Measurements from ENCODE around the gene ANKIB1.

The ANKIB1 gene

DNA sequence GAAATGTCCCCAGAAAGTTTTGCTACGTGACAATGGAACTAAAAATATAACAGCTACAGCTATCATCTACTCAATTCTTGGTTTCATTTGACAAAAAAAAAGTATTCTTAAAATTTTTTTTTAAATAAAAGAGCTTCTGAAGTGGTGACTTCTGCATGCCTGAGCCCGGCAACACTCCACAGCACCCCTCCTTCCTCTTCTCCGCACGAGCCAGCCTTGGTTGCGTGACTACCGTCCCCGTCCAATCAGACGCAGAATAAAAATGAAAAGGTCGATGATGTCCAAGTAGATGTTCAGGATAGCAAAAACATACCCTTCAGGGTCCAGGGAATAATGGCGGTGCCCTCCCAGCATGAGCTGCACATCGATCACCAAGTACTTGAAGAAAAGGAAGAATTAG, 167.0 kb downstream of the ANKIB1 start:
- no peak for TF ChIP-seq ZNF585B (tag by site-specific recombination; IDR thresholded peaks at IDR 0.05)
- no peak for TF ChIP-seq ZNF76 (tag by site-specific recombination; IDR thresholded peaks at IDR 0.05; ENCODE audit: borderline replicate concordance, low read depth)
- no peak for TF ChIP-seq ZNF366 (tag by site-specific recombination; conservative IDR thresholded peaks at IDR 0.05)
- no peak for TF ChIP-seq ZNF571 (tag by site-specific recombination; IDR thresholded peaks at IDR 0.05)
- TF ChIP-seq MYNN (tag by site-specific recombination; IDR thresholded peaks at IDR 0.05; ENCODE audit: borderline replicate concordance): no peak
- TF ChIP-seq, protein P1, sequence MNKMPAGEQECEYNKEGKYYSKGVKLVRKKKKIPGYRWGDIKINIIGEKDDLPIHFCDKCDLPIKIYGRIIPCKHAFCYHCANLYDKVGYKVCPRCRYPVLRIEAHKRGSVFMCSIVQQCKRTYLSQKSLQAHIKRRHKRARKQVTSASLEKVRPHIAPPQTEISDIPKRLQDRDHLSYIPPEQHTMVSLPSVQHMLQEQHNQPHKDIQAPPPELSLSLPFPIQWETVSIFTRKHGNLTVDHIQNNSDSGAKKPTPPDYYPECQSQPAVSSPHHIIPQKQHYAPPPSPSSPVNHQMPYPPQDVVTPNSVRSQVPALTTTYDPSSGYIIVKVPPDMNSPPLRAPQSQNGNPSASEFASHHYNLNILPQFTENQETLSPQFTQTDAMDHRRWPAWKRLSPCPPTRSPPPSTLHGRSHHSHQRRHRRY (tag by site-specific recombination; IDR thresholded peaks at IDR 0.05): no peak
- TF ChIP-seq ZNF558 (tag by site-specific recombination; IDR thresholded peaks at IDR 0.05): no peak
- TF ChIP-seq ZNF19 (tag by site-specific recombination; IDR thresholded peaks at IDR 0.05; ENCODE audit: low read depth): no peak
- no peak for TF ChIP-seq MEIS1 (CRISPR knock-in tag; IDR thresholded peaks at IDR 0.05; ENCODE audit: borderline replicate concordance)
- no peak for TF ChIP-seq KLF9 (tag by site-specific recombination; IDR thresholded peaks at IDR 0.05; ENCODE audit: low read depth)
- TF ChIP-seq ZNF404 (tag by site-specific recombination; IDR thresholded peaks at IDR 0.05): no peak
- no peak for TF ChIP-seq ZNF16 (tag by site-specific recombination; IDR thresholded peaks at IDR 0.05; ENCODE audit: low read depth)
- no peak for TF ChIP-seq ZNF664 (tag by site-specific recombination; IDR thresholded peaks at IDR 0.05)
- TF ChIP-seq ZNF548 (tag by site-specific recombination; IDR thresholded peaks at IDR 0.05): no peak

DNA sequence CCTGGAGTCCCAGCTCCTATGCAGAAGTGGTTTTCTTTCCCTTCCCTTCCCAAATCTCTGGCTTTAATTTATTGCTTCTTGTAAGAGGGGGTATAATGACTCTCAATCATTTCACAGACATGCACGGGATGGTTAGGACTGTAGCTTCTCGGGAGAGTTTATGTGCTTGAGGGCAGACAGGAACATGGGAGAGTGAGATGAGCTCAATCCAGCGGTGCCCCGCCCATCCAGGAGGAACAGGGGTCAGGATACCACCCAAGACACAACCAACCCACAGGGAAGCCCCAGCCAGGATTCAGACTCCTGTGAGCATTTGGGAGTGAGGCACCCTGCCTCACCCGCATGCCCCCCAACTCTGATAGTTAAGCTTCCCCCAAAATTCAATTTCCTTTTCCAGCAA, 167.8 kb downstream of the ANKIB1 start:
- ChIA-PET POLR2A (interaction anchor here (1.0 kb wide), 1 partner anchor 12 kb away, joined by 3 read pairs; no protein-coding TSS in a partner anchor), CTCF (interaction anchor here (3.3 kb wide), 1 partner anchor 10 kb away, joined by 20 read pairs; no protein-coding TSS in a partner anchor)
- H3K27ac ChIP-seq (ENCODE audit: extremely low read depth, low read depth, low read length): no peak overlapping the region
- no peak overlapping the region for H3K4me3 ChIP-seq (ENCODE audit: low read depth, low read length)
- no peak for TF ChIP-seq KLF8 (tag by site-specific recombination; IDR thresholded peaks at IDR 0.05)
- no peak for TF ChIP-seq ZNF16 (tag by site-specific recombination; IDR thresholded peaks at IDR 0.05; ENCODE audit: low read depth)
- no peak for TF ChIP-seq GLIS2 (tag by site-specific recombination; IDR thresholded peaks at IDR 0.05)
- TF ChIP-seq, protein P2, sequence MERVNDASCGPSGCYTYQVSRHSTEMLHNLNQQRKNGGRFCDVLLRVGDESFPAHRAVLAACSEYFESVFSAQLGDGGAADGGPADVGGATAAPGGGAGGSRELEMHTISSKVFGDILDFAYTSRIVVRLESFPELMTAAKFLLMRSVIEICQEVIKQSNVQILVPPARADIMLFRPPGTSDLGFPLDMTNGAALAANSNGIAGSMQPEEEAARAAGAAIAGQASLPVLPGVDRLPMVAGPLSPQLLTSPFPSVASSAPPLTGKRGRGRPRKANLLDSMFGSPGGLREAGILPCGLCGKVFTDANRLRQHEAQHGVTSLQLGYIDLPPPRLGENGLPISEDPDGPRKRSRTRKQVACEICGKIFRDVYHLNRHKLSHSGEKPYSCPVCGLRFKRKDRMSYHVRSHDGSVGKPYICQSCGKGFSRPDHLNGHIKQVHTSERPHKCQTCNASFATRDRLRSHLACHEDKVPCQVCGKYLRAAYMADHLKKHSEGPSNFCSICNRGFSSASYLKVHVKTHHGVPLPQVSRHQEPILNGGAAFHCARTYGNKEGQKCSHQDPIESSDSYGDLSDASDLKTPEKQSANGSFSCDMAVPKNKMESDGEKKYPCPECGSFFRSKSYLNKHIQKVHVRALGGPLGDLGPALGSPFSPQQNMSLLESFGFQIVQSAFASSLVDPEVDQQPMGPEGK (tag by site-specific recombination; IDR thresholded peaks at IDR 0.05): no peak
- TF ChIP-seq ZNF777 (tag by site-specific recombination; IDR thresholded peaks at IDR 0.05; ENCODE audit: borderline replicate concordance): no peak
- no peak for TF ChIP-seq ZNF416 (tag by site-specific recombination; IDR thresholded peaks at IDR 0.05)
- no peak for TF ChIP-seq ZNF555 (tag by site-specific recombination; conservative IDR thresholded peaks at IDR 0.05)
- TF ChIP-seq ZNF560 (tag by site-specific recombination; IDR thresholded peaks at IDR 0.05; ENCODE audit: borderline replicate concordance): no peak
- H3K4me1 ChIP-seq (ENCODE audit: control insufficient read depth, insufficient read depth, low read length): no peaks in the 10 kb centered on the region
- no peaks in the 10 kb centered on the region for H3K36me3 ChIP-seq (ENCODE audit: control insufficient read depth in 2 of 2, insufficient read depth in 1 of 2, low read length in 2 of 2)
- H3K9me3 ChIP-seq (ENCODE audit: control insufficient read depth, insufficient read depth, low read depth, low read length): no peaks in the 10 kb centered on the region

More for the DNA sequence above, 167.0 kb downstream of the ANKIB1 start:
- ChIA-PET CTCF (interaction anchor here (0.7 to 1.2 kb wide), 3 partner anchors 8 to 280 kb away, joined by 3 to 7 read pairs (median 4); no protein-coding TSS in a partner anchor), POLR2A (interaction anchor here (1.0 kb wide), 1 partner anchor 13 kb away, joined by 3 read pairs; no protein-coding TSS in a partner anchor)
- Histone ChIP-seq H3K4me1 (ENCODE audit: control insufficient read depth, insufficient read depth, low read length) (no peaks in the 10 kb centered on the region), H3K4me3 (ENCODE audit: low read depth, low read length) (no peak overlapping the region), H3K36me3 (ENCODE audit: control insufficient read depth in 2 of 2, insufficient read depth in 1 of 2, low read length in 2 of 2) (no peaks in the 10 kb centered on the region), H3K9me3 (ENCODE audit: control insufficient read depth, insufficient read depth, low read depth, low read length) (no peaks in the 10 kb centered on the region), H3K27ac (ENCODE audit: extremely low read depth, low read depth, low read length) (no peak overlapping the region)

All from HEK293 (cell line).